MM.1S (cell line): ENCODE results near the gene FAM237B.

ENCODE experiments used
- DNase-seq: peaks from one replicate; pipeline ENCODE4 v3.0.0-alpha.2; 2015
- H2AFZ ChIP-seq: fragments of 300-600 bp; sonication (generic); 2 replicates; pipeline ENCODE4 v1.6.0; 2016; ENCODE audit warnings: antibody characterized with exemption, low read length
- H3F3A ChIP-seq: fragments of 300-600 bp; sonication (generic); 2 replicates; pipeline ENCODE4 v1.6.1; 2016; ENCODE audit warnings: mild to moderate bottlenecking, antibody characterized with exemption, low read length, moderate library complexity, mixed read lengths; ENCODE audit not compliant: insufficient read depth
- H3K27ac ChIP-seq: fragments of 300-600 bp; sonication (generic); 2 replicates; pipeline ENCODE4 v1.5.1; 2016; ENCODE audit warnings: mild to moderate bottlenecking, low read length
- H3K27me3 ChIP-seq: fragments of 300-600 bp; sonication (generic); replicated peaks from 2 replicates; pipeline ENCODE4 v1.6.0; 2016; ENCODE audit warnings: low read length; ENCODE audit not compliant: insufficient read depth
- H3K36me3 ChIP-seq: fragments of 300-600 bp; sonication (generic); replicated peaks from 2 replicates; pipeline ENCODE4 v1.6.1; 2016; ENCODE audit warnings: mild to moderate bottlenecking, low read length, mixed read lengths; ENCODE audit not compliant: insufficient read depth
- H3K4me1 ChIP-seq: fragments of 300-600 bp; sonication (generic); 2 replicates; pipeline ENCODE4 v1.6.1; 2016; ENCODE audit warnings: low read length, mixed read lengths
- H3K4me2 ChIP-seq: fragments of 300-600 bp; sonication (generic); 2 replicates; pipeline ENCODE4 v1.6.0; 2016; ENCODE audit warnings: low read depth, low read length
- H3K4me3 ChIP-seq: fragments of 300-600 bp; sonication (generic); 2 replicates; pipeline ENCODE4 v1.5.1; 2016; ENCODE audit warnings: low read length, mixed read lengths
- H3K79me2 ChIP-seq: fragments of 300-600 bp; sonication (generic); 2 replicates; pipeline ENCODE4 v1.6.1; 2016; ENCODE audit warnings: mixed run types, low read length, mixed read lengths
- H3K9ac ChIP-seq: fragments of 300-600 bp; sonication (generic); 2 replicates; pipeline ENCODE4 v1.6.1; 2016; ENCODE audit warnings: low read length, mixed read lengths
- H3K9me2 ChIP-seq: fragments of 300-600 bp; sonication (generic); replicated peaks from 2 replicates; pipeline ENCODE4 v1.6.1; 2016; ENCODE audit warnings: mild to moderate bottlenecking, low read length, mixed read lengths; ENCODE audit not compliant: insufficient read depth
- H3K9me3 ChIP-seq: fragments of 300-600 bp; sonication (generic); replicated peaks from 2 replicates; pipeline ENCODE4 v1.6.1; 2016; ENCODE audit warnings: mild to moderate bottlenecking, low read length, mixed read lengths; ENCODE audit not compliant: insufficient read depth
- H4K20me1 ChIP-seq: fragments of 300-600 bp; sonication (generic); 2 replicates; pipeline ENCODE4 v1.6.1; 2016; ENCODE audit warnings: mild to moderate bottlenecking, low read length, moderate library complexity, mixed read lengths; ENCODE audit not compliant: insufficient read depth
- CTCF ChIP-seq: fragments of 300-600 bp; sonication (generic); IDR thresholded peaks from 2 replicates; pipeline ENCODE4 v1.5.1; 2016; ENCODE audit warnings: antibody characterized with exemption, low read length, mixed read lengths
- EZH2 ChIP-seq: fragments of 300-600 bp; sonication (generic); optimal IDR thresholded peaks from 2 replicates; pipeline ENCODE3; 2017; ENCODE audit warnings: low read depth, mild to moderate bottlenecking, antibody characterized with exemption, low read length, mixed read lengths
- EZH2phosphoT487 ChIP-seq: fragments of 300-600 bp; sonication (generic); IDR thresholded peaks from 2 replicates; pipeline ENCODE4 v1.6.1; 2018; ENCODE audit warnings: antibody characterized with exemption, low read length

Gene FAM237B

GRCh38 chr7:90313907-90314306 is 7.2 kb downstream of the FAM237B start:
- H3K79me2 ChIP-seq: no peaks in the 10 kb centered on the region
- TF ChIP-seq CTCF (no peak), EZH2 (no peak), EZH2phosphoT487 (no peak)
- no peaks in the 10 kb centered on the region for H3F3A ChIP-seq
- no peak for DNase-seq
- H3K27ac ChIP-seq: no peak overlapping the region
- no peak overlapping the region for H2AFZ ChIP-seq
- H3K9ac ChIP-seq: no peak overlapping the region
- H3K4me2 ChIP-seq: no peak overlapping the region
- H3K36me3 ChIP-seq: no peaks in the 10 kb centered on the region
- no peaks in the 10 kb centered on the region for H3K27me3 ChIP-seq
- no peaks in the 10 kb centered on the region for H4K20me1 ChIP-seq
- H3K9me3 ChIP-seq: no peaks in the 10 kb centered on the region
- H3K9me2 ChIP-seq: no peaks in the 10 kb centered on the region
- no peak overlapping the region for H3K4me3 ChIP-seq
- H3K4me1 ChIP-seq: no peaks in the 10 kb centered on the region

GRCh38 chr7:90312745-90313144 is 8.4 kb downstream of the FAM237B start:
- Histone ChIP-seq H3K27me3 (no peaks in the 10 kb centered on the region), H3K4me1 (no peaks in the 10 kb centered on the region), H3F3A (no peaks in the 10 kb centered on the region), H3K27ac (no peak overlapping the region), H3K9ac (no peak overlapping the region), H3K79me2 (no peaks in the 10 kb centered on the region), H3K9me2 (no peaks in the 10 kb centered on the region), H2AFZ (no peak overlapping the region), H3K4me2 (no peak overlapping the region), H3K36me3 (no peaks in the 10 kb centered on the region), H3K4me3 (no peak overlapping the region), H4K20me1 (no peaks in the 10 kb centered on the region), H3K9me3 (no peaks in the 10 kb centered on the region)
- DNase-seq: no peak
- no peak for TF ChIP-seq EZH2
- TF ChIP-seq CTCF: peak; percentile 26; the same call in 1 of the 2 replicates

DNA sequence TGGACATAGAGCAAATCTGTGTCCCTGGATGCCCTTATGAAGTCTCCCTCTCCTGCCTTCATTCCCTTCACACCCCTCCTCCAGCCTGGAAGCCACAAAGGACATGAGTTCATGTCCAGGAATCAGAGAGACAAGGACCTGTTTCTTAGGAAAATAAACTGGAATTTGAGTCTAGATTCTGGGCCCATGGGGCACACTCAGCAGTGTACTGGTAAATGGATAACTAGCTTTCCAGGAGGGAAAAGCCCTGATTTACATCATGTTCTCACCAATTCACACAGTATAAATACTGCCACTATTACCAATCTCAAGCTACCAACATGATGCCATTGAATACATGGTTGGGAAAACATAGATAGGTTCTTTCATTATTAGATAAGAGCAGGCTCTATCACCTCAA is 9.9 kb downstream of the FAM237B start:
- Histone ChIP-seq H3K9ac (no peak overlapping the region), H2AFZ (no peak overlapping the region), H3K4me2 (no peak overlapping the region), H3K4me3 (no peak overlapping the region), H4K20me1 (no peaks in the 10 kb centered on the region), H3K9me3 (no peaks in the 10 kb centered on the region), H3K27me3 (no peaks in the 10 kb centered on the region), H3K9me2 (no peaks in the 10 kb centered on the region), H3F3A (no peaks in the 10 kb centered on the region), H3K4me1 (no peaks in the 10 kb centered on the region), H3K27ac (no peak overlapping the region), H3K79me2 (no peaks in the 10 kb centered on the region), H3K36me3 (no peaks in the 10 kb centered on the region)
- DNase-seq: no peak
- TF ChIP-seq EZH2 (no peak), CTCF (no peak), EZH2phosphoT487 (no peak)
